Small intestine (tissue), 7 donors: ENCODE data around the gene SYDE2. TPM values are rescaled to one million over a fixed set of nuclear protein-coding genes. Genes with fewer than 3 reads are reported as not detected.

Experiments used
- DNase-seq, 2 donors: peaks; one replicate each; pipeline versions ENCODE4 v3.0.0 to v3.0.0-alpha.2; 2013
- FAIRE-seq: peaks from 2 replicates; lab custom pipeline; 2012; peaks lifted over from hg19 to GRCh38; lab: Jason Lieb, UNC
- H3K27ac ChIP-seq, 3 donors: one replicate each; pipeline ENCODE4 v1.5.1; 2013; ENCODE audit warnings: low read length in 2 of 3, mild to moderate bottlenecking in 2 of 3, control low read depth in 1 of 3, inconsistent platforms in 1 of 3, low read depth in 1 of 3, moderate library complexity in 1 of 3
- H3K27me3 ChIP-seq, 3 donors: one replicate each; pipeline ENCODE4 v1.6.1; 2013; ENCODE audit warnings: low read length in 3 of 3, inconsistent platforms in 1 of 3; ENCODE audit not compliant: control insufficient read depth in 3 of 3, insufficient read depth in 3 of 3
- H3K36me3 ChIP-seq, 3 donors: one replicate each; pipeline ENCODE4 v1.6.1; 2013; ENCODE audit warnings: low read length in 3 of 3, inconsistent platforms in 1 of 3, low read depth in 1 of 3, mild to moderate bottlenecking in 1 of 3, moderate library complexity in 1 of 3; ENCODE audit not compliant: control insufficient read depth in 3 of 3, insufficient read depth in 2 of 3
- H3K4me1 ChIP-seq, 3 donors: one replicate each; pipeline ENCODE4 v1.6.1; 2013; ENCODE audit warnings: low read length in 2 of 3, inconsistent platforms in 1 of 3, low read depth in 1 of 3, mild to moderate bottlenecking in 1 of 3, moderate library complexity in 1 of 3; ENCODE audit not compliant: control insufficient read depth in 3 of 3, insufficient read depth in 2 of 3
- H3K4me3 ChIP-seq, 3 donors: one replicate each; pipeline ENCODE4 v1.5.1; 2013; ENCODE audit warnings: low read length in 3 of 3, control low read depth in 1 of 3, inconsistent platforms in 1 of 3, low read depth in 1 of 3, mild to moderate bottlenecking in 1 of 3, moderate library complexity in 1 of 3
- H3K9me3 ChIP-seq, 2 donors: one replicate each; pipeline ENCODE4 v1.6.1; 2013; ENCODE audit warnings: low read depth in 1 of 2, low read length in 1 of 2; ENCODE audit not compliant: control insufficient read depth in 2 of 2, insufficient read depth in 1 of 2
- WGBS, 3 donors: extraction: QIAGEN DNeasy Blood & Tissue Kit; methylation state at CpG; one replicate each; pipeline ENCODE4 v1.1.7; 2013; 5-methylcytosine and 5-hydroxymethylcytosine counted together
- polyA plus RNA-seq, 4 donors: library from polyadenylated mRNA; stranded (reverse) in 3 of 4; unstranded in 1 of 4; fragments of 200-250 nt in 3 of 4; fragments of 120-200 nt in 1 of 4; gene quantifications; one replicate each; pipeline versions ENCODE4 v1.2.1 to v1.2.3, GENCODE V29; 2013
- donor health status: healthy with polysubstance abuse.
- donor health status: control.
- donor health status: control.
- donor health status: Bipolar disorder and iron deficiency.
- donor health status: healthy.

Gene SYDE2
- polyA plus RNA-seq, 4 donors, result 1.4 to 6.3 (median 1.9) TPM

DNA sequence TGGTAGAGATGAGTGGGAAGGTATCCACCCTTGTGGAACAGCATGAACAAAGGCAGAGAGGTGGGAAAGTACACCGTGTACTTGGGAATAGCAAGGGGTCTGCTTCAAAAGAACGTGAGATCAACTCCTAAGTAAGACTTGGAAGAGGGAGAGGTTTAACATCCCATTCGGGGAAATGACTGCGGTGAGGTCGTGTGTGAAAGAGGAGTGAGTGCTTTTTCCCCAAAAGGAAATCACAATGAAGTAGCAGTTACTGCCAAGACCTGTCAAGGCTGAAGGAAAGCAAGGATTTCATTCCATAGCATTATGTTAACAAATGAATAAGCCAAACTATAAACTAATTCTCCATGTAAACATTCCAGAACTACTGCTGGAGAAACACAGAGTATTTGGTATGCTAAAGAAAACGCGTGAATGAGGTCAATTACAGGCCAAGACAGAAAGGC, 20.0 kb upstream of the SYDE2 start:
- Histone ChIP-seq H3K36me3 (no peaks in the 10 kb centered on the region), H3K9me3 (peaks cover 0 to 5% of the 10 kb centered on the region in 2 donors), H3K4me3 (no peak overlapping the region), H3K4me1 (peaks cover 0 to 16% (median 2%) of the 10 kb centered on the region in 3 donors), H3K27ac (peak overlapping the region in 1 of 3 donors; percentile 24), H3K27me3 (no peaks in the 10 kb centered on the region)
- DNase-seq (peak in 1 of 2 donors; percentile 17), FAIRE-seq (no peak)
- 49 to 77% (median 74%) methylated on average over 7 of the region's 7 CpGs for WGBS, 3 donors

GRCh38 chr1:85219853-85220610, 19.2 kb upstream of the SYDE2 start:
- no peaks in the 10 kb centered on the region for H3K36me3 ChIP-seq
- 58 to 83% (median 75%) methylated on average over 2 of the region's 2 CpGs for WGBS, 3 donors
- DNase-seq (no peak), FAIRE-seq (no peak)
- H3K4me1 ChIP-seq, result peaks cover 0 to 9% (median 0%) of the 10 kb centered on the region in 3 donors
- peak overlapping the region in 1 of 3 donors; percentile 14 for H3K27ac ChIP-seq
- H3K27me3 ChIP-seq, result no peaks in the 10 kb centered on the region
- no peak overlapping the region for H3K4me3 ChIP-seq
- peaks cover 0 to 5% of the 10 kb centered on the region in 2 donors for H3K9me3 ChIP-seq

GRCh38 chr1:85216697-85217096, 15.9 kb upstream of the SYDE2 start:
- no peak overlapping the region for H3K4me3 ChIP-seq
- no peak overlapping the region for H3K27ac ChIP-seq
- H3K9me3 ChIP-seq, result no peaks in the 10 kb centered on the region
- DNase-seq, result no peak
- FAIRE-seq, result no peak
- no peaks in the 10 kb centered on the region for H3K27me3 ChIP-seq
- H3K36me3 ChIP-seq, result no peaks in the 10 kb centered on the region
- no peaks in the 10 kb centered on the region for H3K4me1 ChIP-seq

GRCh38 chr1:85214654-85215053, 13.8 kb upstream of the SYDE2 start:
- FAIRE-seq (no peak), DNase-seq (no peak)
- no peaks in the 10 kb centered on the region for H3K36me3 ChIP-seq
- 67 to 76% (median 70%) methylated on average over 5 of the region's 5 CpGs for WGBS, 3 donors
- no peaks in the 10 kb centered on the region for H3K9me3 ChIP-seq
- H3K27ac ChIP-seq, result no peak overlapping the region
- no peaks in the 10 kb centered on the region for H3K27me3 ChIP-seq
- H3K4me1 ChIP-seq, result no peaks in the 10 kb centered on the region
- H3K4me3 ChIP-seq, result no peak overlapping the region

GRCh38 chr1:85208488-85208887, 7.7 kb upstream of the SYDE2 start:
- no peaks in the 10 kb centered on the region for H3K4me1 ChIP-seq
- WGBS, 3 donors, result 38 to 65% (median 53%) methylated on average over 2 of the region's 2 CpGs
- H3K9me3 ChIP-seq, result no peaks in the 10 kb centered on the region
- DNase-seq (no peak), FAIRE-seq (no peak)
- H3K27ac ChIP-seq, result no peak overlapping the region
- no peak overlapping the region for H3K4me3 ChIP-seq
- peaks cover 0 to 3% (median 0%) of the 10 kb centered on the region in 3 donors for H3K27me3 ChIP-seq
- H3K36me3 ChIP-seq, result no peaks in the 10 kb centered on the region

- H3K4me3 ChIP-seq, result no peak overlapping the region
- H3K27me3 ChIP-seq, result peaks cover 0 to 3% (median 0%) of the 10 kb centered on the region in 3 donors
- H3K9me3 ChIP-seq, result no peaks in the 10 kb centered on the region
- WGBS, 3 donors, result 79 to 85% (median 82%) methylated on average over 2 of the region's 2 CpGs
- no peaks in the 10 kb centered on the region for H3K4me1 ChIP-seq
- H3K27ac ChIP-seq, result no peak overlapping the region
- DNase-seq (no peak), FAIRE-seq (no peak)
- no peaks in the 10 kb centered on the region for H3K36me3 ChIP-seq
Measured at GRCh38 chr1:85203573-85204171, 2.9 kb upstream of the SYDE2 start.

- Histone ChIP-seq H3K4me3 (no peak overlapping the region), H3K27me3 (no peaks in the 10 kb centered on the region), H3K4me1 (no peaks in the 10 kb centered on the region), H3K36me3 (no peaks in the 10 kb centered on the region), H3K9me3 (no peaks in the 10 kb centered on the region), H3K27ac (no peak overlapping the region)
- no peak for DNase-seq
- FAIRE-seq, result no peak
- WGBS, 3 donors, result 70 to 82% (median 80%) methylated on average over 2 of the region's 2 CpGs
Measured at GRCh38 chr1:85202864-85203255, 2.0 kb upstream of the SYDE2 start.

GRCh38 chr1:85202092-85202863, 1.5 kb upstream of the SYDE2 start:
- Histone ChIP-seq H3K36me3 (no peaks in the 10 kb centered on the region), H3K27ac (peak overlapping the region; percentile 92 to 97 (median 97)), H3K4me1 (no peaks in the 10 kb centered on the region), H3K9me3 (no peaks in the 10 kb centered on the region), H3K4me3 (peak overlapping the region; percentile 79 to 88 (median 87)), H3K27me3 (no peaks in the 10 kb centered on the region)
- DNase-seq (peak in 1 of 2 donors; percentile 86), FAIRE-seq (no peak)
- WGBS, 3 donors, result 8 to 16% (median 11%) methylated on average over 14 of the region's 14 CpGs
